ENCODE results near the gene TBC1D19.

The TBC1D19 gene

GRCh38 chr4:26726655-26727387, 142.9 kb downstream of the TBC1D19 start:
- TF ChIP-seq CTCF (IDR thresholded peaks at IDR 0.05; ENCODE audit: insufficient read depth, low read length, poor library complexity, severe bottlenecking), result no peak
- Histone ChIP-seq H3K4me3 (replicated peaks; ENCODE audit: low read depth, low read length) (no peak overlapping the region), H3K27me3 (replicated peaks; ENCODE audit: control insufficient read depth, insufficient read depth, low read length) (no peaks in the 10 kb centered on the region), H3K36me3 (ENCODE audit: control insufficient read depth, insufficient read depth, low read length) (no peaks in the 10 kb centered on the region)
- no peak for DNase-seq (ENCODE audit: extremely low read depth, insufficient read length)

- Histone ChIP-seq H3K27me3 (replicated peaks; ENCODE audit: control insufficient read depth, insufficient read depth, low read length) (no peaks in the 10 kb centered on the region), H3K4me3 (replicated peaks; ENCODE audit: low read depth, low read length) (no peak overlapping the region), H3K36me3 (ENCODE audit: control insufficient read depth, insufficient read depth, low read length) (no peaks in the 10 kb centered on the region)
- no peak for TF ChIP-seq CTCF (IDR thresholded peaks at IDR 0.05; ENCODE audit: insufficient read depth, low read length, poor library complexity, severe bottlenecking)
- no peak for DNase-seq (ENCODE audit: extremely low read depth, insufficient read length)
These were observed 144.0 kb downstream of the TBC1D19 start for GRCh38 chr4:26727844-26728243.

GRCh38 chr4:26729027-26729426, 145.1 kb downstream of the TBC1D19 start:
- DNase-seq (ENCODE audit: extremely low read depth, insufficient read length), result no peak
- Histone ChIP-seq H3K36me3 (ENCODE audit: control insufficient read depth, insufficient read depth, low read length) (no peaks in the 10 kb centered on the region), H3K27me3 (replicated peaks; ENCODE audit: control insufficient read depth, insufficient read depth, low read length) (no peaks in the 10 kb centered on the region), H3K4me3 (replicated peaks; ENCODE audit: low read depth, low read length) (no peak overlapping the region)
- TF ChIP-seq CTCF (IDR thresholded peaks at IDR 0.05; ENCODE audit: insufficient read depth, low read length, poor library complexity, severe bottlenecking), result no peak

GRCh38 chr4:26729547-26729946, 145.7 kb downstream of the TBC1D19 start:
- H3K27me3 ChIP-seq (replicated peaks; ENCODE audit: control insufficient read depth, insufficient read depth, low read length), result no peaks in the 10 kb centered on the region
- no peaks in the 10 kb centered on the region for H3K36me3 ChIP-seq (ENCODE audit: control insufficient read depth, insufficient read depth, low read length)
- no peak for TF ChIP-seq CTCF (IDR thresholded peaks at IDR 0.05; ENCODE audit: insufficient read depth, low read length, poor library complexity, severe bottlenecking)
- no peak for DNase-seq (ENCODE audit: extremely low read depth, insufficient read length)
- no peak overlapping the region for H3K4me3 ChIP-seq (replicated peaks; ENCODE audit: low read depth, low read length)

GRCh38 chr4:26731351-26732035, 147.6 kb downstream of the TBC1D19 start:
- H3K27me3 ChIP-seq (replicated peaks; ENCODE audit: control insufficient read depth, insufficient read depth, low read length), result no peaks in the 10 kb centered on the region
- H3K4me3 ChIP-seq (replicated peaks; ENCODE audit: low read depth, low read length), result no peak overlapping the region; the same call in 1 of the 2 replicates
- H3K36me3 ChIP-seq (ENCODE audit: control insufficient read depth, insufficient read depth, low read length), result no peaks in the 10 kb centered on the region
- DNase-seq (ENCODE audit: extremely low read depth, insufficient read length), result peak; percentile 38
- TF ChIP-seq CTCF (IDR thresholded peaks at IDR 0.05; ENCODE audit: insufficient read depth, low read length, poor library complexity, severe bottlenecking), result no peak
